ENCODE data around the gene ATE1.
"Not testable (repeated sequence)": the region's sequence is repeated elsewhere in the genome, so short reads cannot be mapped to it uniquely, and the experiment has no call there.

The ATE1 gene

DNA sequence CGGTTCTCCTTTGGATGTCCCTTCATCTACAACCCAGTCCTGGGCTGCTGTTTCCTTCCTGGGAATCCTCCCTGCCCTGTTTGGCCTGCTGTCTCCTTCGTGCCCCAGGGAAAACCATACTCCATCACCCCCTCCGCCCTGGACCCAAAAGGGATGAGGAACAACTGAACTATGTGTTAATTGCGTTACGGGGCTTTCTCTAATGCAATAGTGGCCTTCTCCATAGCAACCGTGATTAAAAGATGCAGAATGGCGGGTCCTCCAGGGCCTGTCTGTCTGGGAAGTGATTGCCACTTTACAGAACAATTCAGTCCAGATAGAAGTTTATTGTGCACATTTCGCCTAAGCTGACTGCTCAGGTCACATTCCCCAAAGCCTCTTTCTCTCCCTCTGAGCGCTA lies 217.6 kb downstream of the ATE1 start:
- Histone ChIP-seq H3K36me3 (ENCODE audit: control insufficient read depth, insufficient read depth, low read length) (no peaks in the 10 kb centered on the region), H3K4me1 (ENCODE audit: control insufficient read depth, insufficient read depth, low read length) (no peaks in the 10 kb centered on the region), H3K9ac (ENCODE audit: low read length) (no peak overlapping the region), H3K27me3 (ENCODE audit: control insufficient read depth, insufficient read depth, low read length) (no peaks in the 10 kb centered on the region), H3K4me3 (ENCODE audit: low read length) (no peak overlapping the region), H3K9me3 (ENCODE audit: control insufficient read depth, low read length) (no peaks in the 10 kb centered on the region)

DNA sequence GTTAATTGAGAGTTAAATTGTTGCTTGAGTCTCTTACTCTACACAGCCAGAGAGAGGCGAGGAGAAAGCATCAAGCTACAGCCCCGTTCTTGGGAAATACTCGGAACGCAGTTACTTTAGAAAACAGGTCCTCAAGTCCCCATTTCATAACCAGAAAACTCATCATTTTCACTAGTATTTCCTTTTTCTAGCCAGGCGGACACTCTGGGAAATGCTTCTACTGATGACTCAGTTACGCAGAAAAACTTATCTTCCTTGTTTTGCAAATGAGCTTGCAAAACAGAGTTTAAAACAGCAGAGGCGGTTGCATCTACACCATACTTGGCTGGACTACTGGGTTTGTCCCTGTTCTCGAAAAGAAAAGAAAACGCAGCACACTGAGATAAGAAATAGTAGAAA lies 218.2 kb downstream of the ATE1 start:
- Histone ChIP-seq H3K27me3 (ENCODE audit: control insufficient read depth, insufficient read depth, low read length) (no peaks in the 10 kb centered on the region), H3K4me3 (ENCODE audit: low read length) (no peak overlapping the region), H3K36me3 (ENCODE audit: control insufficient read depth, insufficient read depth, low read length) (no peaks in the 10 kb centered on the region), H3K4me1 (ENCODE audit: control insufficient read depth, insufficient read depth, low read length) (no peaks in the 10 kb centered on the region), H3K9ac (ENCODE audit: low read length) (no peak overlapping the region), H3K9me3 (ENCODE audit: control insufficient read depth, low read length) (no peaks in the 10 kb centered on the region)

DNA sequence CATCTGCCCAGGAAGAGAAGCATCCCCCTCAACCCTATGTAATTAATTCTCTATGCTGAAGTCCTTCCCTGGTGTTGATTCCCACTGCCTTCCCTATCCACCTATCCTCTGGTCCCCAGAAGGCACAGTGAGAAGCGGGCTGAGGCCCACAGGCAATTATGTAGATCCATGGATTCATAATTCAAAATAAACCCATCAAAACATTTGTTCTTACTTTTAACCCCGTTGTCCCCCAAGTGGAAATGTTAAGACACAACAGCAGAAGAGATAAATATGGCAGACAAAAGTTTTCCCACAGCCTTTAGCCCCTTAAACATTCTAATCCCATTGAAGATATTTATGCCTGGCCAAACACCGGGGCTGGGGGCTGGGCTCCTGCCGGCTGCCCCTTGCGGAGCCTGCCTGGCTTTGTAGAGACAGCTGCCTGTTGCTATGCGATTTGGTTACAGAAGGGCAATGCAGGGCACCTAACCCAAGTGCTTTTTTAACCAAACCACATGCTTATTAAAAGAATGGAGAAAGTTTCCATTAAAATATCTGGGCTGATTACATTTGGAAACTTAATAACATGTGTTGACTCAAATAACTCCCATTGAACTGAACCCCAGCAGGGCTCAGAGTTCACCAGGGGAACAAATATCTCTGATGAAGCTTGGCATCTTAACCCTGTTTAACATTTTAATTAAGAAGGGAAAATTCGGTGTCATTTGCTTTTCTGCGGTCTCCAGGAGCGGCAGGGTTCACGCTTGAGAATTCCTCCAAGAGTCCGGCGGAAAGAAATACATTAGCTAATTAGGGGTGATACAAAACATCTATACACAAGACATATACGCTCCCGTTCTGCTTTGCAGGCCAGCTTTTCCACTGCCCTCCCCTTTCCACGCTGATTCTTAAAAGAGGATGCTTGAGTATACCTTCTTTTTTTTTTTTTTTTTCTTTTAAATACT lies 218.8 kb downstream of the ATE1 start:
- H3K4me3 ChIP-seq (ENCODE audit: low read length) = no peak overlapping the region
- no peaks in the 10 kb centered on the region for H3K4me1 ChIP-seq (ENCODE audit: control insufficient read depth, insufficient read depth, low read length)
- H3K9me3 ChIP-seq (ENCODE audit: control insufficient read depth, low read length) = no peaks in the 10 kb centered on the region
- H3K9ac ChIP-seq (ENCODE audit: low read length) = no peak overlapping the region
- no peaks in the 10 kb centered on the region for H3K36me3 ChIP-seq (ENCODE audit: control insufficient read depth, insufficient read depth, low read length)
- no peaks in the 10 kb centered on the region for H3K27me3 ChIP-seq (ENCODE audit: control insufficient read depth, insufficient read depth, low read length)

DNA sequence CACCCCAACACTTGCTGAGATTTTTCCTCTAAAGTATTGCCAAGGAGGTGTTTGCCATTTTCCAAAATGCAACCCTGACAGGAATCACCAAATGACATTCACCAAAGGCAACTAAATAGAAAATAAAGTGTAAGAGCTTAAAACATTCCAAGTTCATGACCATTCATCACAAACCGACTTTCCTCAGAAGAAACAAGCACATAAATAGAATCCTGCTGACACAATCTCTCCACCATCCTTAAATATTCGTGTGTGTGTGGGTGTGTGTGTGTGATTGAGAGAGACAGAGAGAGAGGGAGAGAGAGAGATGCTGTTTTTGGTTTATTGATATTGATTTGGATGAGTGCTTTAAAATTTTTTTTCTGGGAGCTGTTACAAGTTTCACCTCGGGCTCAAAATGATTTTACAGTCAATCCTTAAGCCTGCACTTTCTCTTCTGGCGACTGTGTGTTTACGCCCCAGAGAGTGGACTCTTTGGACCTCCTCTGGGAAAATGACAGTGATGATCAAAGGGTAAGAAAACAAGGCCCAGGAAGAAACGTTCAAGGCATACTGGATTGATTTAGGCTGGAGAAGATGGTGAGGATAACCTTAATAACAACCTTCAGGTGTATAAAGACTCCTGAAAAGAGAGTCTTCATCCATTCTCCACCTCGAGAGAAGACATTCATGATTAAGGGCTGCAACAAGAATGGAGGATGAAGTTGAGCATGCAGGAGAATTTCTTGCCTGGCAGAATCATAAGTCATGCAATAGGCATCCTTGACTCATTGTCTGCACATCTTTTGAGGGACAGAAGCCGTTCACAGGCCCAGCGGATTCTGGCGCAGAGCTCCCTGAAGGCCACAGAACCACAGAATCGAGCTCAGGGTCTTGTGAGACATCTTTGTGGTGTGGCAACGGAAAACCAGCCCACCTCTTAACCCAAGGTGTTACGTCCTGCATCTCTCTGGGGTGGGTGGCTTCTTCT lies 225.2 kb downstream of the ATE1 start:
- no peaks in the 10 kb centered on the region for H3K27me3 ChIP-seq (ENCODE audit: control insufficient read depth, insufficient read depth, low read length)
- H3K9ac ChIP-seq (ENCODE audit: low read length) = no peak overlapping the region

DNA sequence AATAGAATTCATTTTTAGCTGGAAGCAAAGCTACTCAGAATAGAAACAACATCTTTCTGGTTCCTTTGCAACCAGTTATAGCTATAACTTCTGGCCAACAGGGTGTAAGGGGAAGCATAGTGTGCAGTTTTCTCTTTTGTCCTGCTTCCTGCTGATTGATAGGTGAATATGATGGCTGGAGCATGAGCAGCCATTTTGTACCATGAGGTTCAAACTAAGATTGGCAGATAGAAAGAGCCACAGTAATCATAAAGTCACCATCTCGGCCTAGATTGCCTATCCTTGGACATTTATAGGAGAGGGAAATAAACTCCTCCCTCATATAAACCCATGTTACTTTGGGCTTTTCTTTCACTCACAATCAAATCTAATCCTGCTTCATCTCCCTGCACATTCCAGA lies 227.4 kb downstream of the ATE1 start:
- Histone ChIP-seq H3K4me1 (ENCODE audit: control insufficient read depth, insufficient read depth, low read length) (no peaks in the 10 kb centered on the region), H3K4me3 (ENCODE audit: low read length) (no peak overlapping the region), H3K9me3 (ENCODE audit: control insufficient read depth, low read length) (no peaks in the 10 kb centered on the region), H3K27me3 (ENCODE audit: control insufficient read depth, insufficient read depth, low read length) (no peaks in the 10 kb centered on the region), H3K9ac (ENCODE audit: low read length) (no peak overlapping the region), H3K36me3 (ENCODE audit: control insufficient read depth, insufficient read depth, low read length) (no peaks in the 10 kb centered on the region)

More for the DNA sequence above, 225.2 kb downstream of the ATE1 start:
- Histone ChIP-seq H3K4me1 (ENCODE audit: control insufficient read depth, insufficient read depth, low read length) (no peaks in the 10 kb centered on the region), H3K36me3 (ENCODE audit: control insufficient read depth, insufficient read depth, low read length) (no peaks in the 10 kb centered on the region), H3K4me3 (ENCODE audit: low read length) (no peak overlapping the region), H3K9me3 (ENCODE audit: control insufficient read depth, low read length) (no peaks in the 10 kb centered on the region)

DNA sequence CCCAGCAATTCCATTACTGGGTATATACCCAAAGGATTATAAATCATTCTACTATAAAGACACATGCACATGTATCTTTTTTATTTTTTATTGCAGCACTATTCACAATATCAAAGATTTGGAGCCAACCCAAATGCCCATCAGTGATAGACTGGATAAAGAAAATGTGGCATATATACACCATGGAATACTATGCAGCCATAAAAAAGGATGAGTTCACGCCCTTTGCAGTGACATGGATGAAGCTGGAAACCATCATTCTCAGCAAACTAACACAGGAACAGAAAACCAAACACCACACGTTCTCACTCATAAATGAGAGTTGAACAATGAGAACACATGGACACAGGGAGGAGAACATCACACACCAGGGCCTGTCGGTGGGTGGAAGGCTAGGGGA lies 228.1 kb downstream of the ATE1 start:
- not testable (repeated sequence) for H3K36me3 ChIP-seq (ENCODE audit: control insufficient read depth, insufficient read depth, low read length); H3K9ac ChIP-seq (ENCODE audit: low read length); H3K27me3 ChIP-seq (ENCODE audit: control insufficient read depth, insufficient read depth, low read length); H3K4me1 ChIP-seq (ENCODE audit: control insufficient read depth, insufficient read depth, low read length); H3K4me3 ChIP-seq (ENCODE audit: low read length); H3K9me3 ChIP-seq (ENCODE audit: control insufficient read depth, low read length)

DNA sequence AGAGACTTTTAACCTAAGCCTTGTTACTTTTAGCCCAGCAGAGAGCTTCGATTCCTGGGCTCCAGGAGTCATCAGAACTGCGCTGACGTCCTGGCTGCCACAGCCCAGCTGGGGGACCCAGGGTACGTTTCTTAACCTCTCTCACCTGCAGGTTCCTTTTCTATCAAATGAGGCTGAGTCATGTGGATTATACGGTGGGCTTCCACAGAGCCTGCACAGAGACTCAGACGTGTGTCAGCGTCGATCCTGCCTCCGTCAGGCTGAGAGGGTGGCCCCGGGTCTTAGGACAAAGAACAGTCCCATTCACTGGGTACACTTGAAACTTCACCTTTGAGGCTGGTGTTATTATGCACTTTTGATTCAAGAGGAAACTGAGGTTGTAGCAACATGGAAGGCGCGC lies 228.9 kb downstream of the ATE1 start:
- Histone ChIP-seq H3K4me3 (ENCODE audit: low read length) (no peak overlapping the region), H3K36me3 (ENCODE audit: control insufficient read depth, insufficient read depth, low read length) (no peaks in the 10 kb centered on the region), H3K4me1 (ENCODE audit: control insufficient read depth, insufficient read depth, low read length) (no peaks in the 10 kb centered on the region), H3K9ac (ENCODE audit: low read length) (no peak overlapping the region), H3K27me3 (ENCODE audit: control insufficient read depth, insufficient read depth, low read length) (no peaks in the 10 kb centered on the region), H3K9me3 (ENCODE audit: control insufficient read depth, low read length) (no peaks in the 10 kb centered on the region)

DNA sequence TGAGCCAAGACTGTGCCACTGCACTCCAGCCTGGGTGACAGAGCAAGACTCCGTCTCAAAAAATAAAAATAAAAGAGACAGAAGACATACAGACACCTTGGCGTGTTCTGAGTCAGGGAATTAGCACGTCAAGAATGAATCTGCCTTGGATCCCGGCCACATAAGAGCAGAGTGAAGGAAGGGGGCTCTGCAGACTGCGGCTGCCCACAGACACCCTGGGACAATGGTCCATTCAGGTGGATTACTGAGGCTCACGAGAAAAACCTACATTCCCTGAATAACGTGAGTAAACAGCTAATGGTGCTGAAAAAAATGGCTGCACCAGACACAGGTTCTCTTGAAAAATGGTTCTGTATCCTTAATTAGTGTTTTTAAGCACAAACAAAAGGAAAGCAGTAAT lies 229.5 kb downstream of the ATE1 start:
- Histone ChIP-seq H3K4me3 (ENCODE audit: low read length) (no peak overlapping the region), H3K9ac (ENCODE audit: low read length) (no peak overlapping the region), H3K9me3 (ENCODE audit: control insufficient read depth, low read length) (no peaks in the 10 kb centered on the region), H3K27me3 (ENCODE audit: control insufficient read depth, insufficient read depth, low read length) (no peaks in the 10 kb centered on the region), H3K4me1 (ENCODE audit: control insufficient read depth, insufficient read depth, low read length) (no peaks in the 10 kb centered on the region), H3K36me3 (ENCODE audit: control insufficient read depth, insufficient read depth, low read length) (no peaks in the 10 kb centered on the region)

DNA sequence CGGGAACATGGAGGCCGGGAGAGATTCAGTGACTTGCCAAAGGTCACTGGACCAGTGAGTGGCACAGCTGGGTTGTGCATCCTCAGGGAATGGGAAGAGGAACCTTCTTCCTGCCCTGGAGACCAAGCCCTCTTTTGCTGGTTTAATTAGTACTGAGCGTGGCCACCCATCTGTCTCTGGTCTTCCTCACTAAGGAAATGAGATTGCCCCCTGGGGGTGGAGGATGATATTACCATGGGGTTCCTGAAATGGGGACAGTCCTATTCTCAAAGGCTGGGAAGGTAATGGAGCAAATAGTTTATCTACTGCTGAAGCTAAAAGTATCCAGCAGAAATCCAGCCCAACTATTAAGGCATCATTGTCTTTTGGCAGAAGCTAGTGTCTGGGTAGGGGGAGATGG lies 231.0 kb downstream of the ATE1 start:
- Histone ChIP-seq H3K9ac (ENCODE audit: low read length) (no peak overlapping the region), H3K4me1 (ENCODE audit: control insufficient read depth, insufficient read depth, low read length) (no peaks in the 10 kb centered on the region), H3K9me3 (ENCODE audit: control insufficient read depth, low read length) (no peaks in the 10 kb centered on the region), H3K36me3 (ENCODE audit: control insufficient read depth, insufficient read depth, low read length) (no peaks in the 10 kb centered on the region), H3K27me3 (ENCODE audit: control insufficient read depth, insufficient read depth, low read length) (no peaks in the 10 kb centered on the region), H3K4me3 (ENCODE audit: low read length) (no peak overlapping the region)

DNA sequence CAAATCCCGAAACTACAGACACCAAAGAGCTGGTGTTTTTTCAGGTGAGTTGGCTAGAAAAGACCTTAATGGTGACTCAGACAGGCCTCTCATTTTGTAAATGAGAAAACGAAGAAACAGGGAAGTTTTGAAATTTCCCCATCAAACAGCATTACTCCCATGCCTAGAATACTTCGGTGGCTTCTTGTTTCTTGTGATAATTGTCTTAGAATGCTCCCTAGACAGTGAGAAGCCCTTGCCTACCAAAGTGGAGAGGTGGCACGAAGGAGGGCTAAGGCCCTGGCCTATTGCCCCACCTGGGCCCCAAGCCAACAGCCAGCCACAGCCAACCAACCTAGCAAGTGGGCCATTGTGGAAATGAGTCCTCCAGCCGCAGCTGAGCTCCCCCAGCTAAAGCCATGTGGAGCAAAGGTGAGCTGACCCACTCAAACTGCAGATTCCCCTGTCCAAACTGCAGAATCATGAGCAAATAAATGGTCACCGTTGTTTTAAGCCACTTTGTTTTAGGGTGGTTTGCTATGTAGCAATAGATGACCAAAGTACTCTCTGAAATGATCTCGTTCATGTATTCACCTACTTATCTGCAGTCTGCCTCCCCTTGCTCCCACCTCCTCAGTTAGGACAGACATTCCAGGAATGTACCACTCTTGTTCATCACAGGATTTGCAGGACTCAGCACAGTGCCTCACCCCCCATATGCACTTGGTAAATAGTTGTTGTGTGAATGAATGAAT lies 231.9 kb downstream of the ATE1 start:
- Histone ChIP-seq H3K36me3 (ENCODE audit: control insufficient read depth, insufficient read depth, low read length) (no peaks in the 10 kb centered on the region), H3K4me1 (ENCODE audit: control insufficient read depth, insufficient read depth, low read length) (no peaks in the 10 kb centered on the region), H3K9me3 (ENCODE audit: control insufficient read depth, low read length) (no peaks in the 10 kb centered on the region), H3K9ac (ENCODE audit: low read length) (no peak overlapping the region), H3K27me3 (ENCODE audit: control insufficient read depth, insufficient read depth, low read length) (no peaks in the 10 kb centered on the region), H3K4me3 (ENCODE audit: low read length) (no peak overlapping the region)

DNA sequence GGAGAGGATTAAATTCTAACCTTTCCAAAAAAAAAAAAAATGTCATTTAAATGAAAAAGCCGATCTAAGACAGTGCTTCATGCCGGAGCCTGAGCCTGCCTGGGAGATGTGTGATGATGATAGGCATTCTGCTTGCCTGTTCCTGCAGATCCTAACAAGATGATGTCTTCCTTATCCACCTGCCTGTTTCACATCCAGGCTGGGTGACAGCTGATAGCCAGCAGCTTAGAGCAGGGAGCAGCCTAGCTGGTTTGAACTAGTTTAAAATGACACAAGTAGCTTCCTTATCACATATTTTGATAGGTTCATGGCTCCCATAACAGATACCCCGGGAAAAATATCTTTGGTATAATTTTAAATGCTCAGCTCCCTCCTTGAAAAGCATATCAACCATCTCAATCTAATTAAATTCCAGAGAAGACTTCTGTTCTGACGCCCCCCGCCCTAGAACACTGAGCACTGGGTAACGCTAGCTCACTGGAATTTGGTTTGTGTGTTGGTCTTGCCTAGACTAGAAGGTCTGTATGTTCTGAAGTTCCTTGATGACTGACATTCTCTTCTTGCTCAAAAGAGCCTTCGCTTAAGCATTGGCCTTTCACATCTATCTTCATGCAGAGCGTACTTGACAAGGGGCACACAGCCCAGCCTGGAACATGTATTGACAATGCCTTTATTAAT lies 232.7 kb downstream of the ATE1 start:
- no peaks in the 10 kb centered on the region for H3K27me3 ChIP-seq (ENCODE audit: control insufficient read depth, insufficient read depth, low read length)
- H3K36me3 ChIP-seq (ENCODE audit: control insufficient read depth, insufficient read depth, low read length) = no peaks in the 10 kb centered on the region
- H3K4me3 ChIP-seq (ENCODE audit: low read length) = no peak overlapping the region
- H3K9ac ChIP-seq (ENCODE audit: low read length) = no peak overlapping the region
- no peaks in the 10 kb centered on the region for H3K9me3 ChIP-seq (ENCODE audit: control insufficient read depth, low read length)
- H3K4me1 ChIP-seq (ENCODE audit: control insufficient read depth, insufficient read depth, low read length) = no peaks in the 10 kb centered on the region

Data from mucosa of stomach (tissue), 1 donor.